GM18868 (cell line): Measurements from ENCODE around the gene GREM2.

Source experiments
- ATAC-seq: cut with Tn5 transposase; IDR thresholded peaks from one replicate; pipeline ENCODE4 v1.9.1; 2021; ENCODE audit warnings: mild to moderate bottlenecking, moderate library complexity; ENCODE audit not compliant: unreplicated experiment

The GREM2 gene

GRCh38 chr1:240503036-240503435, 108.9 kb downstream of the GREM2 start:
- no peak for ATAC-seq

- ATAC-seq, result no peak
Observed at GRCh38 chr1:240501115-240501514, 110.8 kb downstream of the GREM2 start.

GRCh38 chr1:240500647-240501046, 111.3 kb downstream of the GREM2 start:
- ATAC-seq, result no peak

- no peak for ATAC-seq
Observed at GRCh38 chr1:240499012-240499411, 112.9 kb downstream of the GREM2 start.

GRCh38 chr1:240498335-240498734, 113.6 kb downstream of the GREM2 start:
- ATAC-seq, result no peak

GRCh38 chr1:240497908-240498307, 114.0 kb downstream of the GREM2 start:
- no peak for ATAC-seq

GRCh38 chr1:240496941-240497340, 115.0 kb downstream of the GREM2 start:
- ATAC-seq, result no peak

- ATAC-seq, result no peak
Observed at GRCh38 chr1:240496356-240496755, 115.6 kb downstream of the GREM2 start.

GRCh38 chr1:240495601-240496000, 116.4 kb downstream of the GREM2 start:
- ATAC-seq, result no peak

GRCh38 chr1:240492832-240493440, 119.0 kb downstream of the GREM2 start:
- ATAC-seq, result no peak

- no peak for ATAC-seq
Observed at GRCh38 chr1:240491796-240492195, 120.2 kb downstream of the GREM2 start.

GRCh38 chr1:240491156-240491555, 120.8 kb downstream of the GREM2 start:
- no peak for ATAC-seq

- ATAC-seq, result no peak
Observed at GRCh38 chr1:240487493-240487892, 124.5 kb downstream of the GREM2 start.

GRCh38 chr1:240486611-240487010, 125.3 kb downstream of the GREM2 start:
- ATAC-seq, result no peak

- ATAC-seq, result no peak
Observed at GRCh38 chr1:240484804-240485443, 127.0 kb downstream of the GREM2 start.

GRCh38 chr1:240478536-240478935, 133.4 kb downstream of the GREM2 start:
- ATAC-seq, result no peak

GRCh38 chr1:240475832-240476231, 136.1 kb downstream of the GREM2 start:
- no peak for ATAC-seq

- ATAC-seq, result no peak
Observed at GRCh38 chr1:240474133-240474614, 137.8 kb downstream of the GREM2 start.

GRCh38 chr1:240468656-240469055, 143.3 kb downstream of the GREM2 start:
- no peak for ATAC-seq

GRCh38 chr1:240467895-240468294, 144.1 kb downstream of the GREM2 start:
- no peak for ATAC-seq

GRCh38 chr1:240466509-240466908, 145.4 kb downstream of the GREM2 start:
- ATAC-seq, result no peak

- no peak for ATAC-seq
Observed at GRCh38 chr1:240465531-240465940, 146.4 kb downstream of the GREM2 start.

GRCh38 chr1:240464099-240464498, 147.9 kb downstream of the GREM2 start:
- no peak for ATAC-seq
